Parathyroid adenoma (tissue), 2 donors: Measurements from ENCODE around the gene SSTR4.

ENCODE experiments used
- H2AFZ ChIP-seq: fragments of 300-600 bp; sonication (generic); one replicate; pipeline ENCODE4 v1.7.0; 2017; ENCODE audit warnings: antibody characterized with exemption, mild to moderate bottlenecking
- H3K27ac ChIP-seq: fragments of 300-600 bp; sonication (generic); one replicate; pipeline ENCODE4 v1.7.0; 2017
- H3K27me3 ChIP-seq: fragments of 300-600 bp; sonication (generic); one replicate; pipeline ENCODE4 v1.7.0; 2017; ENCODE audit warnings: low read length; ENCODE audit not compliant: control insufficient read depth, insufficient read depth
- H3K36me3 ChIP-seq: fragments of 300-600 bp; sonication (generic); one replicate; pipeline ENCODE4 v1.7.0; 2017; ENCODE audit warnings: low read length; ENCODE audit not compliant: control insufficient read depth, insufficient read depth
- H3K4me1 ChIP-seq: fragments of 300-600 bp; sonication (generic); one replicate; pipeline ENCODE4 v1.7.0; 2017; ENCODE audit warnings: control low read depth
- H3K4me2 ChIP-seq: fragments of 300-600 bp; sonication (generic); one replicate; pipeline ENCODE4 v1.7.0; 2017; ENCODE audit warnings: low read length
- H3K4me3 ChIP-seq: fragments of 300-600 bp; sonication (generic); one replicate; pipeline ENCODE4 v1.7.0; 2017; ENCODE audit warnings: low read depth, low read length
- H3K79me2 ChIP-seq: fragments of 300-600 bp; sonication (generic); one replicate; pipeline ENCODE4 v1.7.0; 2017; ENCODE audit warnings: control low read depth
- H3K9ac ChIP-seq: fragments of 300-600 bp; sonication (generic); one replicate; pipeline ENCODE4 v1.7.0; 2017; ENCODE audit warnings: mild to moderate bottlenecking
- H3K9me3 ChIP-seq: fragments of 300-600 bp; sonication (generic); one replicate; pipeline ENCODE4 v1.7.0; 2017; ENCODE audit warnings: low read length; ENCODE audit not compliant: control insufficient read depth
- CTCF ChIP-seq: fragments of 300-600 bp; sonication (generic); IDR thresholded peaks from one replicate; pipeline ENCODE4 v1.7.0; 2017; ENCODE audit warnings: antibody characterized with exemption, mild to moderate bottlenecking
- donor health status: primary hyperparathyroidism.

Gene SSTR4

GRCh38 chr20:23003881-23004460, 31.1 kb upstream of the SSTR4 start:
- H3K36me3 ChIP-seq = no peaks in the 10 kb centered on the region
- no peak overlapping the region for H3K27ac ChIP-seq
- no peaks in the 10 kb centered on the region for H3K79me2 ChIP-seq
- H3K27me3 ChIP-seq = no peaks in the 10 kb centered on the region
- H3K4me2 ChIP-seq = no peak overlapping the region
- no peak overlapping the region for H3K4me3 ChIP-seq
- H3K9me3 ChIP-seq = no peaks in the 10 kb centered on the region
- H2AFZ ChIP-seq = no peak overlapping the region
- H3K4me1 ChIP-seq = no peaks in the 10 kb centered on the region
- no peak for TF ChIP-seq CTCF
- no peak overlapping the region for H3K9ac ChIP-seq

- no peak overlapping the region for H3K9ac ChIP-seq
- no peak for TF ChIP-seq CTCF
- no peak overlapping the region for H2AFZ ChIP-seq
- H3K9me3 ChIP-seq = no peaks in the 10 kb centered on the region
- H3K4me3 ChIP-seq = no peak overlapping the region
- H3K4me2 ChIP-seq = no peak overlapping the region
- H3K27ac ChIP-seq = no peak overlapping the region
- H3K4me1 ChIP-seq = no peaks in the 10 kb centered on the region
- no peaks in the 10 kb centered on the region for H3K27me3 ChIP-seq
- no peaks in the 10 kb centered on the region for H3K79me2 ChIP-seq
- H3K36me3 ChIP-seq = no peaks in the 10 kb centered on the region
Measured at GRCh38 chr20:23005776-23006175, 29.3 kb upstream of the SSTR4 start.

- H2AFZ ChIP-seq = no peak overlapping the region
- no peak overlapping the region for H3K4me2 ChIP-seq
- H3K9me3 ChIP-seq = no peaks in the 10 kb centered on the region
- H3K79me2 ChIP-seq = no peaks in the 10 kb centered on the region
- no peak overlapping the region for H3K9ac ChIP-seq
- H3K27me3 ChIP-seq = no peaks in the 10 kb centered on the region
- TF ChIP-seq CTCF = no peak
- H3K4me1 ChIP-seq = no peaks in the 10 kb centered on the region
- H3K27ac ChIP-seq = no peak overlapping the region
- no peak overlapping the region for H3K4me3 ChIP-seq
- H3K36me3 ChIP-seq = no peaks in the 10 kb centered on the region
Measured at GRCh38 chr20:23007462-23007861, 27.6 kb upstream of the SSTR4 start.

- Histone ChIP-seq H3K9ac (no peak overlapping the region), H3K79me2 (no peaks in the 10 kb centered on the region), H3K4me1 (no peaks in the 10 kb centered on the region), H2AFZ (no peak overlapping the region), H3K4me2 (no peak overlapping the region), H3K27ac (no peak overlapping the region), H3K27me3 (no peaks in the 10 kb centered on the region), H3K9me3 (no peaks in the 10 kb centered on the region), H3K36me3 (no peaks in the 10 kb centered on the region), H3K4me3 (no peak overlapping the region)
- no peak for TF ChIP-seq CTCF
Measured at GRCh38 chr20:23007886-23008655, 27.0 kb upstream of the SSTR4 start.

GRCh38 chr20:23008667-23009066, 26.4 kb upstream of the SSTR4 start:
- no peak for TF ChIP-seq CTCF
- H2AFZ ChIP-seq = no peak overlapping the region
- no peak overlapping the region for H3K27ac ChIP-seq
- H3K4me3 ChIP-seq = no peak overlapping the region
- H3K4me2 ChIP-seq = no peak overlapping the region
- no peaks in the 10 kb centered on the region for H3K36me3 ChIP-seq
- no peaks in the 10 kb centered on the region for H3K27me3 ChIP-seq
- no peaks in the 10 kb centered on the region for H3K9me3 ChIP-seq
- no peak overlapping the region for H3K9ac ChIP-seq
- no peaks in the 10 kb centered on the region for H3K79me2 ChIP-seq
- H3K4me1 ChIP-seq = no peaks in the 10 kb centered on the region
